B cell (primary cell): ENCODE data around the gene ADAMTSL5.

ENCODE experiments used
- CTCF ChIP-seq: fragments of 200-600 bp; IDR thresholded peaks from one replicate; pipeline ENCODE4 v1.8.0; 2022; ENCODE audit warnings: antibody characterized with exemption, mild to moderate bottlenecking
- EZH2 ChIP-seq: IDR thresholded peaks from 2 replicates; pipeline ENCODE4 v1.6.1; 2012; ENCODE audit warnings: borderline replicate concordance, low read depth, mild to moderate bottlenecking, moderate library complexity, low read length; ENCODE audit not compliant: insufficient read depth, poor library complexity, severe bottlenecking

- TF ChIP-seq CTCF = no peak
- TF ChIP-seq EZH2 = no peak
These were observed 47.6 kb upstream of the ADAMTSL5 start for GRCh38 chr19:1560286-1560882.
